HG03457 (cell line): ENCODE measurements around the gene HDAC10.

Experiments used
- ATAC-seq: cut with Tn5 transposase; IDR thresholded peaks from one replicate; pipeline ENCODE4 v1.9.1; 2021; ENCODE audit warnings: moderate number of reproducible peaks; ENCODE audit not compliant: unreplicated experiment

The HDAC10 gene

DNA sequence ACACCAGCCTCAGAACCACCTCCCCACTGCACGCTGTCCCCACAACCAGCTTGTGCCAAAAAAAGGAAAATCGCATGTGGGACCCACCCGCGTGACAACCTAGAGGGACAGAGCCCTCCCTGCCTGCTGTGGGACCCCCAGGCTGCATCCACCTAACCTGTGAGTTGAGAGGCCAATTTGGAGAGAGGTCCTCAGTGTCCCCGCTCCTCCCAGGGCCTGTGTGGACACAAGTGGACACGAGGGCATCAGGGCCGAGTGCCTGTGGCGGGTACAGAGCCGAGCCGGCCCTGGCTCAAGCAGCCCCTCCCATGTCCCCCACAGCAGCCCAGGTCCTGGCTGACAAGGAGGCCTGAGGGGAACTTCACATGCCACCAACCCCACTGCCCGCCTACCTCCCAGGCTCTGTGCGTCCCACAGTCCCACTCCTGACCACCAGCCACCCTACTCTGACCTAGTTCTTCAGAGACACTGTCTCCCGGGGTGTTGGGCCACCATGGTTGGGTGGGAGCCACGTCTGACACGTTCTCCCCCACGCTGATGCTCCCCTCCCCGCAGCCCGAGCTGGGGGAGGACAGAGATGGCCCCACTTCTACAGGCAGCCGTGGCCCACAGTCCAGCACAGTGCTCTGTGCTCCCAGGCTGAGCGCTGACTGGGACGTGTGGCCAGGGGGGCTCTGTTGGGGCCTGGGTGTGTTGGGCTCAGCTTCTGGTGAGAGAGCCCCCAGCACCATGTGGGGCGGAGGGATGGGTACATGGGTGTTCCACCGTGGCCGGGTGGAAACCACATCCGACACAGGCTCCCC, 31.1 kb downstream of the HDAC10 start:
- ATAC-seq: no peak

DNA sequence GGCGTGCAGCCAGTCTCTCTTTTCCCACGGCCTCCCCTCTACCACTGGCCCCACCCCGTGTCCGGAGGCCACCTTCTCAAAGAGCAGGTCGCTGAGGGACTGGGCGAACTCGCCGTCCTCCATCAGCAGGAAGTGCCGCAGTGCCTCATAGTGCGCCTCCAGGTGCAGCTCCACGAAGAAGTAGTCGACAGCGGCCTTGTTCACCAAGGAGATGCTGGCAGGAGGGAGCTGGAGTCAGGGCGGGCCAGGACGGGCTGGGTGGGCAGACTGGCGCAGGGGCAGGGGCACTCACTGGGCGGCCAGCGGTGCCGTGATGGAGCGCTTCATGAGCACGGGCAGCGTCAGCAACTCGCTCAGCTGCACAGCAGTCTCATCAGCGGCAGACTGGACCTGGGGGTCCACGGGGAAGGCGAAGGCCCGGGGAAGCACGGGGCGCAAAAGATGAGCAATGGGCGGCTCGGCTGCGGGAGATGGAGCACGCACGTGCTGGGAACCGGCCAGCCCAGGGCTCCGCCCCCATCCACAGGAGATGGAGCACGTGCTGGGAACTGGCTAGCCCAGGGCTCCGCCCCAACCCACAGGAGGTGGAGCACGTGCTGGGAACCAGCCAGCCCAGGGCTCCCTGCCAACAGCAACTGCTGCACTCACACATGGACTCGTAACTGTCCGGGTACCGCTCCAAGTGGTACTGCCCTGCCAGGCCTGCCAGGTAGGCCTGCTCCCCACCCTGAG, 31.9 kb downstream of the HDAC10 start:
- ATAC-seq: no peak

DNA sequence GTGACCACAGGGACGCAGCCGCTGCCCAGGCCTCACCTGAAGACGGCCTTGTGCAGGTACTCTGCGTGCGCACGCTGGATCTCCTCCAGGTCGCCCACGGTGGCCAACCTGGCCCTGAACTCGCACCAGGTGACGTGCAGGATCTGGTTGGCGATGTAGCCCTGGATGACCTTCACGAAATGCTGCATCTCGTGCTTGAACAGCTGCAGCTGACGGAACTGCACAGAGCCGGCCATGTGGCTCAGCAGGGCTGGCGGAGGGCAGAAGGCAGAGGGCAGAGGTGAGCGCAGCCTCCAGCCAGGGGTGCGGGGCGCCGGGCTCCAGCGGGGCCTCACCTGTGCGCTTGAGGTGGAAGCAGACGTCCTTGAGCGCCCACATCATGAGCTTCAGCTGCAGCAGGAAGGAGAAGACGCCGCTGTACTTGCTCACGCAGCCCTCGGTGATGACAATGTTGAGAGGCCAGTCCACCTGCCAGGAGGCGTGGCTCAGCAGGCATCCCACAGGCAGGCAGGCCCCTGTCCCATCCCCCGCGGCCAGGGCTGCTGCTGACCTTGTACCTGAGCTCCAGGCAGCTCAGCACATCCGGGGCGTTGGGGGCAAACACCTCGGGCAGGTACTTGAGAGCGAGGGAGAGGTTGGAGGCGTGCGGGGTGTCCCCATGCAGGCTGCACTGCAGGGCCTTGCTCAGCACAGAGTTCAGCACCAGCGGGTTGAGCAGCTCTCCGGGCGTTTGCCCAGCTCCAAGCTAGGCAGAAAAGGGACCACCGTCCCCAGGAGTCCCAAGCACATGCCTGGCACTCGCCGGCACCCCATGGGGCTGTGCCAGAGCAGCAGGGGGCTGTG, 32.7 kb downstream of the HDAC10 start:
- ATAC-seq: no peak

DNA sequence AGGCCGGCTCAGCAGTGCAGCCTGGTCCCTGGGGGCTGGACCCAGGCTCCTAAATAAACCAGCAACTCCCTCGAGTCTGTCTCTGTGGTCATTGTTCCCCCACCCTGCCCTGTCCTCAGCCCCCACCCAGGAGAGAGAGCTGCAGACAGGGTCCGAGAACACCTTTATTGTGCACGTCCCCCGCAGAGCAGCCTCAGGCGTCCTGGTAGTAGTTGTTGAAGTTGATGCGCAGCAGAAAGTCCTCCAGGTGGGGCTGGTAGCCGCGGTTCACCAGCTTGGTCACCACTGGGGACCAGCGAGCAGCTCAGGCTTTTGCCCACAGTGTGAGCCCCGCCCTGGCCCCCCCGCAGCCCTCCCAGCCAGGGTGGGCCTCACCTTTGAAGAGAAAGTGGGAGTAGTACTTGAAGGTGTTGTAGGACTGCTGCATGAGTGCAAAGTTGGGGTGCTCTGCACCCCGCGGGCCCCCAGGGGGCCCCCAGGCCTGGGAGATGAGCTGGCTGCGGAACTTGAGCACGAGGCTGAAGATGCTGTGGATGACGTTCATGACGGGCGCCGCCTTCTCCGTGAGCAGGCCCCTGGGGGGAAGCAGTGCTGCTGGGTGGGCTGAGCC, 33.4 kb downstream of the HDAC10 start:
- ATAC-seq: no peak

DNA sequence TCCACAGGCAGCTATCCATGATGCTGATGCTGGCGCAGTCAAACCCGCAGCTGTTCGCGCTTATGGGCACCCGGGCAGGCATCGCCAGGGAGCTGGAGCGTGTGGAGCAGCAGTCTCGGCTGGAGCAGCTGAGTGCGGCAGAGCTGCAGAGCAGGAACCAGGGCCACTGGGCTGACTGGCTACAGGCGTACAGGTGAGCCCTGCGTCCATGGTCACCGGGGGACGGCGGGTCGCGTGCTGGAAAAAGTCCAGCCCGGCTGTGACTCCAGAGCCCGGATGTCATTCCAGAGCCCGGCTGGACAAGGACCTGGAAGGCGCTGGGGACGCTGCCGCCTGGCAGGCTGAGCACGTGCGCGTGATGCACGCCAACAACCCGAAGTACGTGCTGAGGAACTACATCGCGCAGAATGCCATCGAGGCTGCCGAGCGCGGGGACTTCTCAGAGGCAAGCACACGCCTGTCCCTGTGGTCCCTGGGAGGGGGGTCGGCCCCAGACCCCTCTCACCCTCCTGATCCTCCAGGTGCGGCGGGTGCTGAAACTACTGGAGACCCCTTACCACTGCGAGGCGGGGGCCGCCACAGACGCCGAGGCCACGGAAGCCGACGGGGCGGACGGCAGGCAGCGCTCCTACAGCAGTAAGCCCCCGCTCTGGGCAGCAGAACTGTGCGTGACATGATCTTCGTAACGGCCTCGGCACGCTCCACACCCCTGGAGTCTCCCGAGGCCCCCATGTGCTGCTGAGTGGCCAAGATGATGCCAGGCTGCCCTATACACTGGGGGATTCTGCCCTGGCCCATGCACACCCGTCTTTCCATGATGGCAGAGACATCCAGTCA, 34.2 kb downstream of the HDAC10 start:
- no peak for ATAC-seq

DNA sequence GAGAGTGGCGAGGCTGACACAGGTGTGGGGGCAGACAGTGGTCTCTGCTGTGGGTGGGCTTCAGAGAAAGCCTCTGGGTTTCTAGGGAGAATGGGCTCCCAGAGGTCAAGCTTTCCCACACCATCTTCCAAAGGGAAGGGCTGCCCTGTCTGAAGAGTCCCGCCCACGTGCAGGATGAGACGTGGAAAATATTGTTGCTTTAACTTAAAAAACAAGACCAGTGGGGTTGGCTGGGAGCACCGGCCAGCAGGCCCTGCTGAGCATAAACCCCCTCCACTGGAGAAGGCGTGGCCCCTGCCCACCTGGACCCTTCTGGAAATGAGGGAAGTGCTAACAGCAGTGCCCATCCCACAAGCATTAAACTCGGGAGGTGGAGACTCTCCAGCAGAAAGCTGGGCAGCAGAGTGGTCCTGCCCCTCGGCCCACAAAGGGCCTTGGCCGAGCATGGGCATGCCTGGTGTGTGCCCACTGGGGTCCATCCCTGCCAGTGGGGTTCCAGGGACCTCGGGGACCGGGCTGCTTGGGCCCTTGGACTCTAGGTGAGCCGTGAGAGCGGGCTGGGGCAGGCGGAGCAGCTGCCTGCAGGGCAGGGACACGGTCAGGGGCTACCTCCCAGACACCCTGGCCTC, 34.9 kb downstream of the HDAC10 start:
- no peak for ATAC-seq

DNA sequence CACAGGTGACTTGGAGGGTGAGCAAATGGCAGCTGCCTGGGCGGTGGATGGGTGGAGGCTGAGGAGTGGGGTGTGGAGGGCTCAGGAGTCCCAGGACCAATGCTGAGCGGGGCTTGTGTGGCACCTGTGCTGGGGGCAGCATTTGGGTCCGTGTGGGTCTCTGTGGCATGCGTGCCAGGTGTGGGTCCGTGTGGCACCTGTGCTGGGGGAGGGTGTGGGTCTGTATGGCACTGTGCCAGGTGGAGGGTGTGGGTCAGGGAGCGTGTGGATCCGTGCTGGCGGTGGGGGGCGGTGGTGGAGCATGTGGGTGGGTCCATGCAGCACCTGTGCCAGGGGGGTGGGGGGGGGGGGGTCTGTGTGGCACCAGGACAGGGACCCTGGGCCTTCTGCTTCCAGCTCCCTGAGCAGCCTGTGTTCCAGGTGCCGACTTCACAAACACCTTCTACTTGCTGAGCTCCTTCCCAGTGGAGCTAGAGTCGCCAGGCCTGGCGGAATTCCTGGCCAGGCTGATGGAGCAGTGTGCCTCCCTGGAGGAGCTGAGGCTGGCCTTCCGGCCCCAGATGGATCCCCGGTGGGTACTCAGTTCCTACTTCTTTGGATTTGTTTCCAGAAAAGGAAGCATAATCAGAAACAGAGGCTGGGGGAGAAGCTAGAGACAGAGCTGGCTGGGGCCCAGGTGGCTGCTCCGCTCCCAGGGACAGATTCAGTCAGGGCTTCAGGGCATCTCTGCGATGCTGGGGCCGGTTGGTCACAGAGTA, 35.6 kb downstream of the HDAC10 start:
- no peak for ATAC-seq

DNA sequence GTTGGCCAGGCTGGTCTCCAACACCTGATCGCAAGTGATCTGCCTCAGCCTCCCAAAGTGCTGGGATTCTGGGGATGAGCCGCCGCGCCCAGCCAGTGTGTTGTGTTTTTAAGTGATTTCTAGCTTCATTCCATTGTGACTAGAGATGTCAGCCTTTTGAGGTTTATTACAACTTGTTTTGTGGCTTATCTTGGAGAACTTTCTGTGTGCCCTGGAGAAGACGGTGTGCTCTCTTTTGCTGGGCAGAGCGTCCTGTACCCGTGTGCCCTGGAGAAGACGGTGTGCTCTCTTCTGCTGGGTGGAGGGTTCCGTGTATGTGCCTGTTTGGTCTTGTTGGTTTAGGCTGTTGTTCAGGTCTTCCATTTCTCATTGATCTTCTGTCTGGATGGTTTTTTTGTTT, 37.8 kb downstream of the HDAC10 start:
- ATAC-seq: no peak

DNA sequence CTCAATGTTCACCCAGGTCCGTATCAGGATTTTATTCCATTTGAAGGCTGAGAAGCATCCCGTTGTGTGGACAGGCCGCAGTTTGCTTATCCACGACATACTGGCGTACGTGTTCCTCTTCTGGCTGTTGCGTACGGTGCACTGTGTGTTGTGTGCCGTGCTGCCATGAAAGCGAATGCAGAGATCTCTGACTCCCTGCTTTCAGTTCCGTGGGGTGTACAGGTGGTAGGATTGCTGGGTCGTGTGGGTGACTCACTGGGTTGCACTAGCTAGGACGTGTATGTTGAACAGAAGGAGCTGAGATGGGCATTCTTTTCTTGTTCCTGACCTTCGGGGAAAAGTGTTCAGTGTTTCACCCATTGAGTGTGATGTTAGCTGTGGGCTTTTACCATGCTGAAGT, 39.9 kb downstream of the HDAC10 start:
- no peak for ATAC-seq

DNA sequence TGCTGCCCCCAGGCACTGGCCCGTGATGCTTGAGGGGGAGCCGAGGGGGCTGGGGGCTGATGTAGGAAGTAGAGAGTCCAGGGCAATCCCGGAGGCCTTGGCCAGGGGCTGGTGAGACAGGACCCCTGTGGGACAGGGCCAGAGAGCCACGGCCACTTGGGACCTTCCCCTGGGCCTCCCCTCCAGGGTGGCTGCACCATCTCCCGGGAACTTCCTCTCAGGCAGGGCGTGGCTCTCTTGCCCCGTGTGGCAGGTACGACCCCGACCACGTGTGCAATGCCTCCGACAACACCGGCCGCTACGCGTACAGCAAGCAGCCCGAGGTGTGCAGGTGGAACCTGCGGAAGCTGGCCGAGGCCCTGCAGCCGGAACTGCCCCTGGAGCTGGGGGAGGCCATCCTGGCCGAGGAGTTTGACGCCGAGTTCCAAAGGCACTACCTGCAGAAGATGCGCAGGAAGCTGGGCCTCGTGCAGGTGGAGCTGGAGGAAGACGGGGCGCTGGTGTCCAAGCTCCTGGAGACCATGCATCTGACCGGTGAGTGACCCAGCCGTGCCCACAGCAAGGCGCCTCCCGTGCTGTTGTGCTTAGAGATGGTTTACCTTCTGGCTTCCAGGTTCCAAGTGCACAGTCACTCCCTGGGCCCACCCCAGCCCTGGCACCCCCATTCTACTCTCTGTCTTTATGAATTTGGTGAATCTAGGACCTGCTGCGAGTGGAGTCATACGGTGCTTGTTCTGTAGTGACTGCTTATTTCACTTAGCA, 40.5 kb downstream of the HDAC10 start:
- ATAC-seq: no peak

DNA sequence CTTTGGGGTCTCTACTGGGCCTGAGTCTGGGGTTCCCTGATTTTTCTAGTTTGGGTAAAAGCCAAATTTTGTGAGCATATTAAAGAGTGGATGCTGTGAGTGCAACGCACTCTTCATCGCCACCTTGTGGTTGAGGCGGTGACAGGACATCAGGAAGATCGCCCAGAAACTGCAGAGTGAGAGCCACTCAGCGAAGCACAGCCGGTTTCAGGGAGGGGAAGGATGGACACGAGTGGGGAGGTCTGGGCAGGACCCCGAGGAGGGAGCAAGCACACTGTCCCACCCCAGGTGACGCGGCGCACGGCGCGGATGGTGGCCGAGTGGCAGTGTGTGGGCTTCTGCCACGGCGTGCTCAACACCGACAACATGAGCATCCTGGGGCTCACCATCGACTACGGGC, 41.2 kb downstream of the HDAC10 start:
- ATAC-seq: no peak

DNA sequence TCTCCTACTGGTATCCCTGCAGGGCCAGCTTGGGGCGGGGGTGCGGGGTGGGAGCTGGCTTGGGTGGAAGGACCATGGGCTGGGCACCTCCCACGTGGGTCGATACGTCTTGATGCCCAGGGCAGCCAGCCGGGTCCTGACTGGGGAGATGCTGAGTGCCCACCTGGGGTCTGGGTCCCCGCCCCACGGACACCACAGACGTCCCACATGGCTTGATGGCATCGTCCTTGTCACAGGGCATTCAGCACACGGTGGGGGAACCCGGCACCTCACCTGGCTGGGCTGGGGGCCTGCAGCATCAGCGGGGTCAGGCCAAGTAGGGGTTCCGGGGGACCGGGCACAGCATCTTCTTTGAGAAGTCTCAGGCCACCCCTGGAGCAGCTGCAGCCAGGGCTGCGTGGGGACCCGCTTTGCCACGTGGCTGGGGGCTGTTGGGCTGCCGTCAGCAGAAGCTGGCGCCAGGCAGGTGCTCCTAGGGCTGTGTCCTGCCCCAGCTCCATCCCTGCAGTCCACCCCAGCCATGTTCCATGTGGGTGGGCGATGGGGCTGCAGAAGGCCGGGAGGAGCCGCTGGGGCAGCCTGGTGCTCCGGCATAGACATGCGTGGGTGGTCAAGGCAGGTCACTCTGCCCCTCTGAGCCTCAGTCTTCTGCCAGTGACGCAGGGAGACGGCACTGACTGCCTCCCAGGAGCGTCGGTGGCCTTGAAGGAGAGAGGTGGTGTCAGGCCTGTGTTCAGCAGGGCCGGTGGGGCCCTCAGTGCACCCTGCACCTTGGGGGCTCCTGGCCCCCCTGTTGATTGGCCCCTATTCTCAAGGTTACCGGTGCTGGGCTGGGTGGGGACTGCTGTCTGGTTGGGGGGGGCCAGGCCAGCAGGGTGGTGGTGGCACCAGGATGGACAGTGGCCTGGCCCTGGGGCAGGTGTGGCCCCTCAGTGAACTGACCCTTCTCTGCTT, 41.8 kb downstream of the HDAC10 start:
- no peak for ATAC-seq

DNA sequence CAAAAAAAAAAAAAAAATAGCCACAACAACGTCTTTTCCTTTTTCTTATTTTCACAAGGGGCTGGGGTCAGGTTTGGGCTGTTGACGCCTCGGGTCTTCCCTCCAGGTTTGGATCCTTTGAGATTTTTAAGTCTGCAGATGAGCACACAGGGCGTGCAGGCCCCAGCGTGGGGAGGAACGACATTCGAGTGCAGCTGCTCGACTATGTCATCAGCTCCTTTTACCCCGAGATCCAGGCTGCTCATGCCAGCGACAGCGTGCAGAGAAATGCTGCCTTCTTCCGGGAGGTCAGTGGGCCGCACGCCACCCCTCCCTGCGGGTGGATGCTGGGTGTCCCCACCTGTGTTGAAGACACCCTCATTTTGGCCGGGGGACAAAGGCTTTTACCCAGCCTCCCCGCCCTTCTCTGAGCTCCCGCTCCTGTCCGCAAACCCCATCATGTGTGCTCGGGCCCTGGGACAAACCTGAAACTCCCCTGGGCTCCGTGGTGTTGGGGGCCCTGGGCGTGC, 42.6 kb downstream of the HDAC10 start:
- ATAC-seq: no peak

DNA sequence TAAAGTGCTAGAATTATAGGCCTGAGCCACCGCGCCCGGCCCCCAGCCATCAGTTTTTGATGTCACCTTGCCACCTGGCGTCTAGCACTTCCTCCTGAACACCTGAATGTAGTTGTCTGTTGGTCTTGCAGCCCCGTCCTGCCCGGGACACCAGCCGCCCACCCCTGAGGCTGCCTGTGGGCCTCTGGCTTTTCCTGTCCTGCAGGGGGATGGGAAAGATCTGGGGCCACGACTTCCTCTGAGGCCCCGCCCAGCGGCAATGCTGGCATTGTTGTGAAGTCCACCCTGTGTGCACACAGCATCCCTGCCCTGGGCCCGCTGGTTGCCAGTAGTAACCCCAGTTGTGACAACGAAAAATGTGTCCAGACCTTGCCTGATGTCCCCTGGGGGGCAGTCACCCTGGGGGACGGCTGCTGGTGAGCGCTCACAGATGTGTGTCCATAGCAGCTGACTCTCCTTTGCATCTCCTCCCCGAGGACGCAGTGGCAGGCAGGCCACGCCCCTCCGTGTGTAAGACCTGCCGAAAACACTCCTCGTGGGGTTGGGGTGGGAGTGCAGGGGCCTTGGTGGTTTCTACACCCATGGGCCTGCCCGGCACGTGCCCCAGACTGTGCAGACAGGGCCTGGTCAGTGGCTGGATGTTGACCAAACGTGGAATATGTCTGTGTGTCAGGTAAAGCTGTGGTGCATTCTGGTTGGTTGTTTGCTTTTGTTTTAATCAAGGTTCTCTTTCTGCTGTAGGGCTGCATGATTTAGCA, 43.5 kb downstream of the HDAC10 start:
- ATAC-seq: no peak

DNA sequence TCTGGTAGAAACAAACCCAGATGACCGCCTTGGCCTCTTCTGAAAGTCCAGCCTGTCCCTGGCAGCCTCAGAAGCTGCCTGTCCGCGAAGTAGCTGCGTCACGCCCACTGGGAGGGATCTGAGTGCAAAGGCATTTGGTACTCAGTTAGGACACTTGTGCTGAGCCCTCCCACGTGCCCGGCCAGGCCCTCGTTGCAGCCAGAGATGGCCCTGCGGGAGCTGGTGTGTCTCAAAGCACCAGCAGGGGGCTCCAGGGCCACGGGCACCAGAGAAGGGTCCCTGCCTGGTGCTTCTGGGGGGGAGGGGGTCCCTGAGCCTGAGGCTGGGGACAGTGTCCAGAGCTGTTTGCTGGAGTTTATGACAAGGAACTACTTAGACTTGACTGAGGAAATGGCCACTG, 44.5 kb downstream of the HDAC10 start:
- ATAC-seq: no peak
